Right atrium auricular region (tissue), 2 donors: Measurements from ENCODE around the gene ZBTB38. TPM values are rescaled to one million over a fixed set of nuclear protein-coding genes. Genes with fewer than 3 reads are reported as not detected.

Source experiments
- DNase-seq: peaks from one replicate; pipeline ENCODE4 v3.0.0-alpha.2; 2019; ENCODE audit warnings: low spot score
- H3K27ac ChIP-seq, 2 donors: fragments of 200-600 bp; sonication (generic); 1 replicate in 1 of 2; 2 replicates in 1 of 2; pipeline ENCODE4 v1.5.1; 2016 to 2019
- H3K27me3 ChIP-seq, 2 donors: fragments of 200-600 bp; sonication (generic); one replicate each; pipeline versions ENCODE4 v1.5.1 to v1.6.0; 2017 to 2019
- H3K36me3 ChIP-seq: fragments of 200-600 bp; sonication (generic); one replicate; pipeline ENCODE4 v1.5.1; 2016
- H3K4me1 ChIP-seq, 2 donors: fragments of 200-600 bp; sonication (generic); one replicate each; pipeline versions ENCODE4 v1.5.1 to v1.6.0; 2017 to 2019
- H3K4me3 ChIP-seq, 2 donors: fragments of 200-600 bp; sonication (generic); 1 replicate in 1 of 2; 2 replicates in 1 of 2; pipeline ENCODE4 v1.5.1; 2017 to 2019; ENCODE audit warnings: mild to moderate bottlenecking in 1 of 2, moderate library complexity in 1 of 2
- H3K9me3 ChIP-seq, 2 donors: fragments of 200-600 bp; sonication (generic); one replicate each; pipeline ENCODE4 v1.5.1; 2019
- CTCF ChIP-seq, 2 donors: fragments of 200-600 bp; sonication (generic); IDR thresholded peaks; one replicate each; pipeline ENCODE4 v1.5.1; 2019; ENCODE audit warnings: antibody characterized with exemption in 2 of 2
- total RNA-seq, 2 donors: library from RNA; depleted of rRNA; stranded (reverse); fragments of >200 nt; gene quantifications; one replicate each; pipeline ENCODE4 v1.1.0, GENCODE V29; 2016

The ZBTB38 gene
- total RNA-seq, 2 donors from 2014 or later, result 120 to 127 TPM

GRCh38 chr3:141378556-141378955, 10.3 kb downstream of the ZBTB38 start:
- TF ChIP-seq CTCF (IDR thresholded peaks at IDR 0.05), result no peak
- H3K9me3 ChIP-seq, result no peaks in the 10 kb centered on the region
- peaks cover 17% of the 10 kb centered on the region for H3K36me3 ChIP-seq
- H3K4me3 ChIP-seq, result no peak overlapping the region
- H3K27me3 ChIP-seq, result no peaks in the 10 kb centered on the region
- DNase-seq, result no peak
- no peaks in the 10 kb centered on the region for H3K4me1 ChIP-seq
- H3K27ac ChIP-seq, result no peak overlapping the region

GRCh38 chr3:141379250-141379966, 11.1 kb downstream of the ZBTB38 start:
- Histone ChIP-seq H3K27me3 (no peaks in the 10 kb centered on the region), H3K36me3 (peaks cover 17% of the 10 kb centered on the region), H3K27ac (no peak overlapping the region), H3K4me3 (no peak overlapping the region), H3K4me1 (no peaks in the 10 kb centered on the region), H3K9me3 (no peaks in the 10 kb centered on the region)
- TF ChIP-seq CTCF (IDR thresholded peaks at IDR 0.05), result no peak
- DNase-seq, result no peak

- DNase-seq, result no peak
- H3K4me1 ChIP-seq, result no peaks in the 10 kb centered on the region
- H3K27ac ChIP-seq, result no peak overlapping the region
- H3K36me3 ChIP-seq, result peaks cover 17% of the 10 kb centered on the region
- H3K27me3 ChIP-seq, result no peaks in the 10 kb centered on the region
- no peak overlapping the region for H3K4me3 ChIP-seq
- H3K9me3 ChIP-seq, result no peaks in the 10 kb centered on the region
- no peak for TF ChIP-seq CTCF (IDR thresholded peaks at IDR 0.05)
Measured at GRCh38 chr3:141380279-141380678, 12.0 kb downstream of the ZBTB38 start.

GRCh38 chr3:141380987-141381386, 12.7 kb downstream of the ZBTB38 start:
- Histone ChIP-seq H3K27ac (no peak overlapping the region), H3K36me3 (peaks cover 12% of the 10 kb centered on the region), H3K9me3 (no peaks in the 10 kb centered on the region), H3K27me3 (no peaks in the 10 kb centered on the region), H3K4me1 (no peaks in the 10 kb centered on the region), H3K4me3 (no peak overlapping the region)
- DNase-seq, result no peak
- no peak for TF ChIP-seq CTCF (IDR thresholded peaks at IDR 0.05)

- Histone ChIP-seq H3K27ac (no peak overlapping the region), H3K4me1 (no peaks in the 10 kb centered on the region), H3K27me3 (no peaks in the 10 kb centered on the region), H3K36me3 (peaks cover 3% of the 10 kb centered on the region), H3K9me3 (no peaks in the 10 kb centered on the region), H3K4me3 (no peak overlapping the region)
- no peak for DNase-seq
- no peak for TF ChIP-seq CTCF (IDR thresholded peaks at IDR 0.05)
Measured at GRCh38 chr3:141382571-141382970, 14.3 kb downstream of the ZBTB38 start.
